NCI-H1105 (cell line): ENCODE data around the gene TBC1D21.

Source experiments
- DNase-seq: peaks from one replicate; lab custom pipeline; 2025; lab: John Stamatoyannopoulos, UW

Gene TBC1D21

DNA sequence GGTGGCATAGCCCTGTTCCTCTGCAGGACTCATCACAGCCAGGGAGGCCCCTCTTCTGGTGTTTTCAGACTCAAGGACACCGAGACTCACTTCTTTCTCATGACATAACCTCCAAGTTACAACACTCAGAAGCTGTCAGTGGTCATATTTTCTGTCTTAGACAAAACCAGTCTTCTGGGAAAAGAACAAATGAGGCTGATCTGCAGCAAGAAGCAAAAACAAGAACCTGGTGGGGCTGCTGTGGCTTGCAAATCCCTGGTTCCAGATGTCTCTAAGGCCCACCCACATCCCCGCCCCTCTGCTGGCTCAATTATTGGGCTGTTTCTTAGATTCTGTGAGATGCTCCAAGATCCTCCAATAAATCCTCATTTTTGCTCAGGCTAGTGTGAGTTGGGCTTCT is 36.3 kb downstream of the TBC1D21 start:
- DNase-seq: no peak

DNA sequence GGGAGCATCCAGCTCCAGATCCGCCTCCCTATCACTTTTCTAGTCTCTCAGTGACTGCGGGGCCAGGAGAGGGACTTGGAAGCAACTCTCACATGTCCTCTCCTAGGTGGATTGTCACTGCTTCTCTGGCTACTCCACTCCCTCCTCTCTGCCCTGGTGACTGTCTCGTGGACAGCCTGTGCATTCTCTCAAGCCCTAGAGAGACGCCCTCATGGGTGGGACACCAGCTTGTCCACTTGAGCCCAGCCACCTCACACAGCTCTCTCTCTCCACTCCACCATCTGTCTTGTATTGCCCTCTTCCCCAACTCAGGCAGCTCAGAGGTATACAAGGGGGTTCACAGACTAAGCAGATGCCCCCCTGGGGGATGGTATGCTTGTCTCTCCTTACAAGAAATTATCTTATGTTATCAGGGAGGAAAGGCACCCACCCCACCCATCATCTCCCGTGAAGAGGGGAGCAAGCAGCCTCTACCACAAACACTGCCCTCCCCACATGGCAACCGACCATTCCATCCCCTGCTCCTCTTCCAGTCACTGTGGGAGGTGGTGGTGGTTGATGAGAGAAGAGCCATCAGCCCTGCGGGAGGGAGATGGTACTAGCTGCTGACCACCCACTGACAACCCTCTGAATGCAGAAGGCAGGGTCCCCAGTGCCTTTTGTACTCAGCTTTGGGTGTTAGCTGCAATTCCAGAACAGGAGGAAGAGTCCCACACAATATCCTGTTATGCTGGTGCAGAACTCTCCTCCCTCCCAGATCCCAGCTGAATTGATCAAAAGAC is 37.3 kb downstream of the TBC1D21 start:
- DNase-seq: no peak

DNA sequence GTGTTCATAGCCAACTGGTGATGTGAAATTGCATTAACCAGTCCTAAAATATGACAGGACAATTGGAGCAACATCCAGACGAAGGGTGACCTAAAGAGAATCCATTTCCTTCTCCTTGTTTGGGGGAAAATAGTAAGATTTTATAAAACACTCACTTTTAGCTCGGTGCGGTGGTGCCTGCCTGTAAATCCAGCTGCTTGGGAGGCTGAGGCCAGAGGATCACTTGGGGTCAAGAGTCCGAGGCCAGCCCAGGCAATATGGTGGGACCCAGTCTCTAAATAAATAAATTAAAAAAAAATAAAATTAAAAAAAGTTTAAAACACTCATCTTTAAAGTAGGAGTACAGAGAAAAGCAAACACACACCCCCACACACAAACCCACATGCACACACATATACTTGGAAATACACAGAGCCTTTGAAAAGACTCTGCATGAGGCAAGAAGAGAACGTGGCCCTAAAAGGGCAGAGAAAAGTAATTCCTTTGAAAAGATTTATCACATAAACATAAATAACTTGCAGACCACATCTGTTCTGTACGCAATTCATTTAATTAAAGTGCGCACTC is 38.7 kb downstream of the TBC1D21 start:
- DNase-seq: no peak

DNA sequence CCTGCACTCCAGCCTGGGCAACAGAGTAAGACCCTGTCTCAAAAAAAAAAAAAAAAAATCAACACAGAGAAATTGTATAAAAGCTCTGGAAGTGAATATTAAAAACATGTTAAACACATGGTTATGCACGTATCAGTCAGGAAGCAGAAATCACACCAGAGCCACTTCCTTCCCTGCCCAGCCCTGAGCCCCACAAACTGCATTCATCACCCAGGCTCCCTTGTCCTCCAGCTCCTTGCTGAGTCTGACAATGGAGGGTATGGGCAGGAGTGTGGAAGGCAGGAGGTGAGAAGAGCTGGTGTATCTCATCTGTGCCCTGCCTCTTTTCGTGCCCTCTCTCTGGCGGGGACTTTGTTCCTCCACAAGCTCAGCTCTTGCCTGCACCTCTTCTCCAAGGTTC is 40.8 kb downstream of the TBC1D21 start:
- DNase-seq: no peak

DNA sequence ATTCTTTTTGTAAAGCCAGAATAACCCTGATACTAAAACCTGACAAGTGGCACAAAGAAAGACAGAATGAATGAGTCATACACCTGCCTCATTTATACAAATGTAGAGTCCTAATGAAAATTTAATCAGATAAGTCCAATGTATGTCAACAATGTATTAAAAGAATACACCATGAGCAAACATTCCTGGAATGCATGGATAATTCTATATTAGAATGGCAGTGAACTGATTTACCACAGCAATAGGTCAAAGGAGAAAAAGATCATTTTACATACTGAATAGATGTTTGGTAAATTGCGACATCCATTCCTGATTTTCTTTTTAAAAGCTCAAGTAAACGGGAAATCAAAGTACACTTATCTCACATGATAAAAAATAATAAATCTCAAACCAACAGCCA is 41.7 kb downstream of the TBC1D21 start:
- no peak for DNase-seq

DNA sequence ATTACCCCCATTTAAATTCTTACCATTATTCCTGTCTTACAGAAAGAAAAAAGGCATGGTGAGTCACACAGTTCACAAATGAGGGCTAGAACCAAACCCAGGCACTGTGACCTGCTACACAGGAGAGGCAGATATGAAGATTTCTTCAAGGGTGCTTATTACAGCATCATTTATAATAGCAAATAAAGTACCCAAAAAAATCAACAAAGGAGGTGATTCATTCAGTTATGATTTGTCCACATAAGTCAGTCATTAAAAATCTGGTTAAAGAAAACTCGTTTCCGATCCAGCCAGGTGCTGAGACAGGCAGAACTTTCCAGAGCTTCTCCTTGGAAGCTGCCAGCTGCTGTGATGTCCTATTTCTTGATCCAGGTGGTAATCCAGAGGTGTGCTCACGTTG is 45.4 kb downstream of the TBC1D21 start:
- DNase-seq: no peak

DNA sequence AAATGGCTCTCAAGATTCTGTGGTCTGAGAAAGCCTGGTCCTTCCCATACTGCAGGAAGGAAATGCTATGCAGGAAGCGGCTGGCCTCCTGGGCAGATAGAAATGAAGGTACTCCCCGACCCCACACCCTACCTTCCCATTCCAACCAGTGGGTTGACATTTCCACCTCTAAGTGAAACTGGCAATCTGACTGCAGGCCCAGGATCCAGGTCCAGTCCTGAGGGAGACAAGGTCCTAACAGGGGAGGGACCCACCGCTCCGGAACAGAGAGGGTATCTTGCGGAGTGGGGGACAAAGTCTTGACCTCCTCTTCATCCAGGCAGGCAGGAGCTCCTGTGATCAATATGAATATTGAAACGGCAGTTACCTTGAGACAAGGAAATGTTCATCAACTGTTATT is 46.3 kb downstream of the TBC1D21 start:
- no peak for DNase-seq

DNA sequence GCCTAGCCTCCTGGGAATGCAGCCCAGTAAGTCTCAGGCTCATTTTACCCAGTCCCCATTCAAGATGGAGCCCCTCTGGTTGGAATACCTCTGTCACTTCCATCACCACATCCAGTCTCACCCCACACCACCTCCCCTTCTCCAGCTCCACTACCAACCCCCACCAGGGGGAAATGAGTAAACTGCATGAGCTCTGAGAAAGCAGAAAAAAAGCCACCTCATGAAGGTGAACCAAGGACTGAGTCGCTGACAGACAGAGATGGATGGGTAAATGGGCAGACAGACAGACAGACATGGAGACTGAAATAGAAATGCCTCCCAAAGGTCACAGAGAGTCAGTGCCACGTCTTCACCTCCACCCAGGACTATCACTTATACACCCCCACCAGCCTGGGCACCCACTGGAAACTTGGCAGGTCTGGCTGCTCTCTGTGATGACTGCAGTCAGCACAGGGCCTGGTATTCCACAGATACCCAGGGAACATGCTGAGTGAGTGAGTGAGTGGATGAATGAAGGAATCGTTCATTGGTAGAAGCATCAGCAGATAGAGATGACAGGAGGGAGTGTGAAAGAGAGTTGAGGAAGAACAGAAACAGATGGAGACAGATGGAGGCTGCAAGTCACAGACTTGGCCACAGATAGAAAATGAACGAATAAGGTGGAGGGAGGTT is 48.0 kb downstream of the TBC1D21 start:
- DNase-seq: no peak

DNA sequence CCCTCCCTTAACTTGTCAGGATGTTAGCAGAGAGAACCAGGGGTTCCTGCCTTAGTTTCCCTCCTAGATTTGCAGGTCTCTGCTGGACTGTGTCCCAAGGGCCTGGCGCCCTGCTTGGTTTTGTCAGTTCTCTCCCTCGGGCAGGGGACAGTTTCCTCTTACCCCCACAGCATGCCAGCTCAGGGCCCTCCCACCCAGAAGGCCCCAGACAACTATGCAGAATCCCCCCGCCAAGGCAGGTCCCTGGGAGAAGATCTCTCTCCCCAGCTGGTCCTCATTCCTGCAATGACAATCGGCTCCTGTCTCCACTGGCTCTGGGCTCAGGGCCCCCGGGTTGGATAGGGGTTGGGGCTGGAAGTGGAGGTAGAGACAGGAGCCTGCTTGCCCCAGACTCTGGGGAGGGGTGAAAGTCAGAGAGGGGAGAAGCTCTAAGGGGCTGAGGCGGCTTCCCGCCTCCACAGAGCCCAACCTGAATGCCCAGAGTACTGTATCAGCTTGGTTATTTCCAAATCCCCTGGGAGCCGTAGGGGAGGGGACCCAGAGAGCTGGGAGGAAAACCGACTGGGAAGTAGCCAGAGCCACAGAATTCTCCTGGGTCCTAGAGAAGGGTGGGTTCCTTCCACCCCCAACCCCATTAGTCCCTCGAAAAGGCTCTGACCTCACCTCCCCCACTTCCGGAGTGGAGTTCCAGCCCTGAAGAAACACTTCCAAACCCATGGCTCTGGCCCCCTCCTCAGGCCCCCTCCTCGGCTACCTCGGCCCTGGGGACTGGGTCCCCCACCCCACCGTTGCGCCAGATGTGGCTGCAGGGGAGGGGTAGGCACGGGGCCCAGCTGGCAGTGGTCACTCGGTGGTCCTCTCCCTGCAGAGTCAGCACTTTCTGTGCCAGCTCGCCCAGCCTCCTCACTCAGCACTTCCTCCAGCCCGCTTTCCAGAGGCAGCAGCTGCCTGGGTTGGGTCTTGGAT is 49.1 kb downstream of the TBC1D21 start:
- peak; percentile 11 for DNase-seq

DNA sequence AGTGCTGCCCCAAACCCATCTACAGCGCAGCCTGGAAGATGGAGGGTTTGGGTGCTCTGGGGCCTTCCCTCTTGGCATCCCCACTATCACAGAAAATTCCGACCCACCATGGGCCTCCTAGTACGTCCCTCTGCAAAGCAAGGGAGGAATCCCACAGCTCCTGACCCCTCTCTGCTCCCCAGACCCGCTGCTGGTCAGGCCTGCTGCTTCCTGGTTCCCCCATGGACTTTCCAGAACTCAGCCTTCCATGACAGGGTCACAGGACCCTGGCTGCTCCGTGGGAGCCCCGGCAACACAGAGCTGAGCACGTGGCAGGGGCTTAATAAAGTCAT is 49.8 kb downstream of the TBC1D21 start:
- no peak for DNase-seq

DNA sequence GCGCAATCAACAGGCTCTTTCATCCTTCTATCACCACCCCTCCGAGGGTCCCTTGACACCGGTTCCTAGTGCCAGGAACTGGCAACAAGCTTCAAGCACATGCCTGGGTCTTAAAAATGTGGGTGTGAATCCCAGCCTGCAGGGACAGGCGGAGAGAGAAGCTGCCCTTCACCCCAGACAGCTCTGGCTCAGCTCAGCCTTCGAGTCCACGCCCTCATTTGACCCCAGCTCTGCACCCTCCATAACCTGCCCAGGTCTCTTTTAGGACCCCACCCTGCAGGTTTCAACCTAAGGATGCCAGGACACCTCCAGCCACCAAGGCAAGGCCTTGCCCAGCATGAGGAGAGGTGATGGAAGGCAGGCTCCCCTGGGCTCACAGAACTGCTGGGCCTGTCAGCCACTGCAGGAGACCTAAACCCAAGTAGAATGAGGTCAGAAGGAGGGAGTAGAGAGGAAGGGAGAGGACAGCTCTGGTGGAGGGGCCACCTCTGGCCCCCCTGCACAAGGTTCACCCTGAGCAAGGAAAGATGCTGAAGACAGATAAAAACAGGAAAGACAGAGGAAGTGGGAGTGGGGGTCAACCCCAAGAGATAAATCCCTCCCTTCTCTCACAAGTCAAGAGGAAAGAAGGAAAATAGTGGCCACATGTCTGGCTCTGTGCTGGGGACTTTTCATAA is 50.3 kb downstream of the TBC1D21 start:
- DNase-seq: no peak

DNA sequence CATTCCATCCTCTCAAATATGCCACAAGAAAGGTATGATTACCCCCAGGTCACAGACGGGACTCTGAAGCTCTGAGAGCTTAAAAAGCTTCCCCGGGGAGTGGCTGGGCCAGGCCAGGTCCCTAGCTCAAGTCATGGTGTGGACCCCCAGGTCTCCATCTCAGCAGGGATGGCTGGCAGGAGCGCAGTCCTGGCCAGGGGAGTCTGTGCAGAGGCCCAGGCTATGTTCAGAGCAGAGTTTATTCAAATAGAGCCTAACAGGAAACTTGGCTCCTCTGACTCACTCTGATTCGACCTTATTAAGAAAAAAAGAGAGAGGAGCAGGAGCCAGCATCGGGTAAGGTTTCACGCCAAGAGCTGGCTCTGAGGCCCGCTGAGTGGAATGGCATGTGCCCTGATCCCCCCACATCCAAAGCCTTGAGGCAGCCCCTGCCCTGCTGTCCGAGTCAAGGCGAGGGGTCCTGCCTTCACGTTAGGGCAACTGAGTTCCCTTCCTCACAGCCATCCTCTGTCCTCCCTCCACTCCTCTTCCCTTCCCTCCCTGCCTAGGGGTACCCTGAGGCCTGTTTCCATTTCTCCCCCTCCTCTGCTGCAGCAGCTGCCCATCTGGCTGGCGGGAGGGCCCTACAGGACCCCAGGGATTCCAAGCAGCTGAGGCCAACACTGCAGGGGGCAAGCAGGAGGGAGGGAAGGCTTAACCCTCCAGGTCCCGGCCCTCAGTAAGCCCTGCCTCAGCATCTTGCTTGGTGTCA is 51.0 kb downstream of the TBC1D21 start:
- DNase-seq: no peak

DNA sequence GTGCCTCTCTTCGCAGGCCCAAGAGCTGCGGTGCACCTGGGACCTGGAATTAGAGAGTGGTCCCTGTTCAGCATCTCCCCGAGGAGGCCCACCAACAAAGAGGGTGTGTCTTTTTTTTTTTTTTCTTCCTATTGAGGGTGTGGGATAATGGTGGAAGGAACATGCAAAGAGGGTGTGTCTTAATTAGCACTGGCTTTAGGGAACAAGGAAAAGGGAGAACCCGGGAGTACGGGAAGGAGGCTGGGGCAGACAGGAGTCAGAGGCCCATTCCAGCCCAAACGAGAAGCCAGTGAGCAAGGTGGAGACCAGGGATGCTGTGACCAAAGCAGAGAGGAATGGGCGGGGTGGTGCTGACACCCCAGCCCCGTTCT is 52.5 kb downstream of the TBC1D21 start:
- DNase-seq: no peak

DNA sequence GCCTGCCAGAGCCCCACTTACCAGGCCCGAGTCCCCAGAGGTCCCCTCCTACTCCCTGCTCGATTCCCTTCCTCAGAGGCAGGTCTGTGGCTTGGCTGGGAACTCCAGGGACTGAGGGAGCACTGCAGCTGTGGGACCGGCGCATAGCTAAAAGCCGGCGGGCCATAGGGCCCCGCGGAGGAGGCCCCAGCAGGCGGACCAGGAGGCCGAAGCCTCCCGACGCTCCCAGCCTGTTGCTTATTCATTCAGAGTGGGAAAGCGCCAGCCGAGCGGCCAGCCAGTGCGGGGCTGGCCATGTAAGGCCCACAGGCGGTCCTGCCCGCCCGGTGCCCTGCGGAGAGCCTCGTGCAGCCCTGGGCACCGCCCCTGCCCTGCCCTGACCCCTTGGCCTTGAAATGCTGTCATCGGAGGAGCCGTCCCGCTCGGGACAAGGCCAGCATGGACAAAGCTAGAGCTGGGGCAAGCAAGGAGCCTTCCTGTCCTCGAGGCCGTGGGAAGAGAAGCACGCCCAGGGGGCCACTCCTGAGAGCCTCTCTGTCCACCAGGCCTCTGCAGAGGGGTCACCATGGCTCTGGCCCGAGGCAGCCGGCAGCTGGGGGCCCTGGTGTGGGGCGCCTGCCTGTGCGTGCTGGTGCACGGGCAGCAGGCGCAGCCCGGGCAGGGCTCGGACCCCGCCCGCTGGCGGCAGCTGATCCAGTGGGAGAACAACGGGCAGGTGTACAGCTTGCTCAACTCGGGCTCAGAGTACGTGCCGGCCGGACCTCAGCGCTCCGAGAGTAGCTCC is 53.0 kb downstream of the TBC1D21 start, which contains the start of gene LOXL1:
LOXL1 (plus strand) TSS at position 244 of the 784 bp plus-strand sequence; CDS start at position 566, 322 bp downstream.
- peak; percentile 10 for DNase-seq

DNA sequence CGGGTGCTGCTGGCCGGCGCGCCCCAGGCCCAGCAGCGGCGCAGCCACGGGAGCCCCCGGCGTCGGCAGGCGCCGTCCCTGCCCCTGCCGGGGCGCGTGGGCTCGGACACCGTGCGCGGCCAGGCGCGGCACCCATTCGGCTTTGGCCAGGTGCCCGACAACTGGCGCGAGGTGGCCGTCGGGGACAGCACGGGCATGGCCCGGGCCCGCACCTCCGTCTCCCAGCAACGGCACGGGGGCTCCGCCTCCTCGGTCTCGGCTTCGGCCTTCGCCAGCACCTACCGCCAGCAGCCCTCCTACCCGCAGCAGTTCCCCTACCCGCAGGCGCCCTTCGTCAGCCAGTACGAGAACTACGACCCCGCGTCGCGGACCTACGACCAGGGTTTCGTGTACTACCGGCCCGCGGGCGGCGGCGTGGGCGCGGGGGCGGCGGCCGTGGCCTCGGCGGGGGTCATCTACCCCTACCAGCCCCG is 53.7 kb downstream of the TBC1D21 start:
- DNase-seq: peak; percentile 10

DNA sequence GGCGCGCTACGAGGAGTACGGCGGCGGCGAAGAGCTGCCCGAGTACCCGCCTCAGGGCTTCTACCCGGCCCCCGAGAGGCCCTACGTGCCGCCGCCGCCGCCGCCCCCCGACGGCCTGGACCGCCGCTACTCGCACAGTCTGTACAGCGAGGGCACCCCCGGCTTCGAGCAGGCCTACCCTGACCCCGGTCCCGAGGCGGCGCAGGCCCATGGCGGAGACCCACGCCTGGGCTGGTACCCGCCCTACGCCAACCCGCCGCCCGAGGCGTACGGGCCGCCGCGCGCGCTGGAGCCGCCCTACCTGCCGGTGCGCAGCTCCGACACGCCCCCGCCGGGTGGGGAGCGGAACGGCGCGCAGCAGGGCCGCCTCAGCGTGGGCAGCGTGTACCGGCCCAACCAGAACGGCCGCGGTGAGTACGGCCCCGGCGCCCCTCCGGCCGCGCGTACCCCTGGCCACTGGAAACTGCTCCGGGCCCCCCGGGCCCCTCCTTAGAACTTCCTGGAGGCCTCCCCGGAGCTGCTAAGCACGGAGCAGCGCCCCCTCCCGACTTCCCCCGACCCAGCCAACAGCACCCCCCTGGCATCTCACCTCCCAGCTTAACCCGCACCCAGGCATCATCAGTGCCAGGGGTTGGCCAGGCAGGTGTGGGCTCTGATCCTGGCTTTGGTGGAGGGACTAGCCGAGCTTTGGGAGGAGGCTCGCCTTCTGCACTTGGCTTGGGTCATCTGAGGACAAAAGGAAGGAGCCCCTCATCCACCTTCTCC is 54.3 kb downstream of the TBC1D21 start:
- peak; percentile 53 for DNase-seq

DNA sequence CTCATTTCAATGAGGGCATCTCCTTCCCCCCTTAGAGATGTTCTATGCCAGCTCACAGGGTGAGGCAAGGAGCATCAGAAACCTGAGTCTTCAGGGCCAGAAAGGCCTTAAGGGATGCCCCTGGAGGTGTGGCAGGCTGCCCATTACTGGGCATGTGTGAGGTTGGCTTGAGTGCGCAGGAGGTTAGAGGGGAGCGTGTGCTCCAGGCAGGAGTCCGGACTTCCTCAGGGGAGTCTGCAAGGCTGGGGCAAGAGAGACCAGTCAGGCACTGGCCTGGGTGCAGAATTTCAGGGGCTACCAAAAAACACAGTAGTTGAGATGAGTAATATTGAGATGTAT is 54.8 kb downstream of the TBC1D21 start:
- DNase-seq: no peak

DNA sequence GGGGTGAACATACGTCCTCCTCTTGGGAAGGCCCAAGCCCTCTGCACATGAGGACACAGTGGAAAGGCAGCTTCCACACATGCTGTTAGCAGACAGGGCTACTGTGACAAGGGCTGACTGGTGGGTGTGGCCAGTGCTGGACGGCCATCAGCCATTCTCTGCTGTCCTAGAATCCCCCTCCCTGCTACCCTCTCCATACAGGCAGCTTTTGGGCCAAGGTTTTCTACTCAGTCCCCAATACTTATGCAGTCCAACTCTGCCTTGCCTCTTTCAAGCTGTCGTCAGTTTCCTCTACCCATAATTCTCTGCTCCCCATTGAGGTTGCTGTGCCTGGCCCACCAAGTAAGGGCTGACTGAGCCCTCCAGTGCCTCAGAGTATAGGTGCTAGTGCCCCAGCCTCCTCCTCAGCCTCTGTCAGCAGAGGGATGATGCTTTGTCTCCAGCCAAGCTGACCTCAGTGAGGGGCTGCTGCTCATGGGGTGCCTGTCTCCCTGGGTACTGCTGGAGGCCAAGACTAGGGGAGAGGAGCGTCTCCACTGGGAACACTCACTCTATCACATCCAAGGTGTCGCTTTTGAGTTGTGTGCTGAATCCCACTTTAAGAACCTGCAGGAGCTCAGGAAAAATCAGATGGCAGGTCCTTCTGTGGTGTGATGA is 55.7 kb downstream of the TBC1D21 start:
- no peak for DNase-seq

DNA sequence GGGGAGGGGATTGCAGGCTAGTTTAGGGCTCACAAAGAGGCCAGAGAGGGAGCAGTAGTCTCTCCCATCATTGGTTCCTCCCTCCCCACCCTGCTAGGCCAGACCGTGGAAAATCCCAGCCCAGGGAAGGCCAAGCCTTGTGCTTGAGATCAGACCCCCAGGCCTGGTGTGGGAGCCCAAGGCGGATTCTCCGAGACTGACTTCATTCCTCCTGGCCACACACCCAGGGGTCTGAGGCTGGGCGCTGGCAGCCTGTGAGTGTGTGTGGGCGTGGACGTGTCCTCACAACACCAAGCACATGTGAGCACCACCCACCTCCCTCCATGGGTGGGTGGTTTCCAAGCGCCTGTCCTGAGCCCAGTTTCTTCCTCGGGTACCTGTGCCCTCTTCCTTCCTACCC is 57.0 kb downstream of the TBC1D21 start:
- DNase-seq: no peak
